Lower lobe of right lung (tissue), 2 donors: ENCODE data around the gene TRERF1. TPM values are rescaled to one million over a fixed set of nuclear protein-coding genes. Genes with fewer than 3 reads are reported as not detected.
A peak's percentile ranks its signal among the peaks of the same experiment; 100 is the strongest.

Experiments
- ATAC-seq, 2 donors: fragments of 200-7000 bp; cut with Tn5 transposase; one replicate each; pipeline ENCODE4 v1.9.1; 2020 to 2022; ENCODE audit warnings: mild to moderate bottlenecking in 2 of 2, moderate library complexity in 2 of 2
- DNase-seq: peaks from one replicate; pipeline ENCODE4 v3.0.0-alpha.2; 2020
- H3K27ac ChIP-seq: fragments of 200-600 bp; one replicate; pipeline ENCODE4 v1.8.0; 2022
- H3K27me3 ChIP-seq: fragments of 200-600 bp; one replicate; pipeline ENCODE4 v1.8.0; 2022; ENCODE audit warnings: low read depth
- H3K36me3 ChIP-seq: fragments of 200-600 bp; one replicate; pipeline ENCODE4 v1.8.0; 2022; ENCODE audit warnings: mild to moderate bottlenecking
- H3K4me1 ChIP-seq: fragments of 200-600 bp; one replicate; pipeline ENCODE4 v1.8.0; 2022
- H3K4me3 ChIP-seq: fragments of 200-600 bp; one replicate; pipeline ENCODE4 v1.8.0; 2022; ENCODE audit warnings: mild to moderate bottlenecking
- H3K9me3 ChIP-seq: fragments of 200-600 bp; one replicate; pipeline ENCODE4 v1.8.0; 2022
- intact Hi-C: fragments of 100-400 bp; cut with DNase I; formaldehyde crosslinking; loops from one replicate; pipeline ENCODE4 v1.11.0; 2022
- total RNA-seq: library from RNA; stranded (reverse); fragmentation: NEBNext Ultra II Directional; extraction: Animal tissue kit (Norgen Biotek cat#: 25700); gene quantifications from one replicate; pipeline ENCODE4 v1.2.1, GENCODE V29; 2021
- TF ChIP-seq, protein P1 (sequence below): fragments of 200-600 bp; IDR thresholded peaks from one replicate; pipeline ENCODE4 v1.8.0; 2022; ENCODE audit warnings: antibody characterized with exemption, mild to moderate bottlenecking
- donor health status: DM: no; HTN: yes; CAD: no; lungs with severe emphysema.

TRERF1 gene
- total RNA-seq, 1 donor from 2014 or later, result 5.6 TPM

- H3K27ac ChIP-seq, result peak overlapping the region; percentile 59
- intact Hi-C loops, result no loop called here
- ATAC-seq, result no peak
Measured at GRCh38 chr6:42441697-42442081, 10.0 kb downstream of the TRERF1 start.

DNA sequence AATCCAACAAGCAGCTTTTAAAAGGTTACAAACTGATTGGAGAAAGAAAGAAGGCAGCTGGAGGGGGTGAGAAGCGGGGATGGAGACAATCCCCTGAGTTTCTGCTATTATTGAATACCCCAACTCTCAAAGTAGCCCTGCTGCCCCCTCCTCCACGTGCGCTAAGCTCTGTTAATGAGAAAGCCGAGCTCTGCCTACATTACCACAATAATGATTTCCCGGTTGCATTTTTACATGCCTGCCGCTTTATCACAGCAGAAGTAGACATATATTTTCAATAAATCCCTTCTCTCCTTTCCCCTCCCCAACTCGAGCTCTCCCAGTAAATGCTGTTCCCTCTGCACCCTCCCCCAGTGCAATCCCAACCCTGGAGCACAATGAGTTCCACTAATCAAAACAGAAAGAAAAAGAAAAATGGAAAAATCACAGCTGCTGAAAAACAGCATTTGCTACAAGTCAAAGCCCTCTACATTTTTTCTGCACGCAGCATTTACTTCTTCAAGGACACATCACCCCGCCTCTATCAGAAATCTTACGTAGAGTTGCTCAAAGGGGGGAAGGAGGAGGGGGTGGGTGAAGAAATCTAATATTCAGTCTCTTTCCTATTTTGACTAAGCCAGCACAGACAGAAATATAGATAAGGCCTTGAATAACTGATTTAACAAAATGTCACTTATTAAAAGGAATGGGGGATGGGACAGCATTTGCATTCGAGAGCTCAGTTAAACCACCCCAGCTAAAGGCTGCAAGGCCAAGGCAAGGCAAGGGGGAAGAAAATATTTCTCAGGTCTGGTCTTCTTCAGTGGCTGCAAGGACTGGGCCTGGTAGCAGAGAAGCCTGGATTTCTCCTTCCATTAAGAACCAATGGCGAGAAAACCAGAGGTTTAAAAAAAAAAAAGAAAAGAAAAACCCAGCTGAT, 10.7 kb downstream of the TRERF1 start:
- no peaks in the 10 kb centered on the region for H3K36me3 ChIP-seq
- peak overlapping the region; percentile 59 for H3K27ac ChIP-seq
- H3K9me3 ChIP-seq, result no peaks in the 10 kb centered on the region
- intact Hi-C loops, result no loop called here
- no peaks in the 10 kb centered on the region for H3K27me3 ChIP-seq
- DNase-seq, result no peak
- ATAC-seq, result peak in 1 of 2 donors; percentile 25
- peak overlapping the region; percentile 12 for H3K4me3 ChIP-seq
- TF ChIP-seq, protein P1, sequence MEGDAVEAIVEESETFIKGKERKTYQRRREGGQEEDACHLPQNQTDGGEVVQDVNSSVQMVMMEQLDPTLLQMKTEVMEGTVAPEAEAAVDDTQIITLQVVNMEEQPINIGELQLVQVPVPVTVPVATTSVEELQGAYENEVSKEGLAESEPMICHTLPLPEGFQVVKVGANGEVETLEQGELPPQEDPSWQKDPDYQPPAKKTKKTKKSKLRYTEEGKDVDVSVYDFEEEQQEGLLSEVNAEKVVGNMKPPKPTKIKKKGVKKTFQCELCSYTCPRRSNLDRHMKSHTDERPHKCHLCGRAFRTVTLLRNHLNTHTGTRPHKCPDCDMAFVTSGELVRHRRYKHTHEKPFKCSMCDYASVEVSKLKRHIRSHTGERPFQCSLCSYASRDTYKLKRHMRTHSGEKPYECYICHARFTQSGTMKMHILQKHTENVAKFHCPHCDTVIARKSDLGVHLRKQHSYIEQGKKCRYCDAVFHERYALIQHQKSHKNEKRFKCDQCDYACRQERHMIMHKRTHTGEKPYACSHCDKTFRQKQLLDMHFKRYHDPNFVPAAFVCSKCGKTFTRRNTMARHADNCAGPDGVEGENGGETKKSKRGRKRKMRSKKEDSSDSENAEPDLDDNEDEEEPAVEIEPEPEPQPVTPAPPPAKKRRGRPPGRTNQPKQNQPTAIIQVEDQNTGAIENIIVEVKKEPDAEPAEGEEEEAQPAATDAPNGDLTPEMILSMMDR, result no peak
- peaks cover 19% of the 10 kb centered on the region for H3K4me1 ChIP-seq

More at GRCh38 chr6:42441697-42442081, 10.0 kb downstream of the TRERF1 start:
- Histone ChIP-seq H3K27me3 (no peaks in the 10 kb centered on the region), H3K9me3 (no peaks in the 10 kb centered on the region), H3K4me3 (no peak overlapping the region), H3K36me3 (no peaks in the 10 kb centered on the region), H3K4me1 (peaks cover 19% of the 10 kb centered on the region)
- no peak for DNase-seq
- TF ChIP-seq, protein P1, result no peak

- DNase-seq (no peak), ATAC-seq (no peak)
- Histone ChIP-seq H3K27me3 (no peaks in the 10 kb centered on the region), H3K9me3 (no peaks in the 10 kb centered on the region), H3K4me1 (peaks cover 19% of the 10 kb centered on the region), H3K36me3 (no peaks in the 10 kb centered on the region), H3K27ac (no peak overlapping the region), H3K4me3 (no peak overlapping the region)
- intact Hi-C loops, result no loop called here
- TF ChIP-seq, protein P1, result no peak
Measured at GRCh38 chr6:42440027-42440426, 11.7 kb downstream of the TRERF1 start.

- DNase-seq (no peak), ATAC-seq (no peak)
- H3K27me3 ChIP-seq, result no peaks in the 10 kb centered on the region
- TF ChIP-seq, protein P1, result no peak
- peaks cover 13% of the 10 kb centered on the region for H3K9me3 ChIP-seq
- no peak overlapping the region for H3K4me3 ChIP-seq
- peaks cover 18% of the 10 kb centered on the region for H3K4me1 ChIP-seq
- H3K36me3 ChIP-seq, result no peaks in the 10 kb centered on the region
- H3K27ac ChIP-seq, result no peak overlapping the region
- intact Hi-C loops, result no loop called here
Measured at GRCh38 chr6:42436825-42437224, 14.9 kb downstream of the TRERF1 start.

- no peak overlapping the region for H3K4me3 ChIP-seq
- no peak overlapping the region for H3K27ac ChIP-seq
- ATAC-seq (no peak), DNase-seq (no peak)
- TF ChIP-seq, protein P1, result no peak
- H3K4me1 ChIP-seq, result peaks cover 6% of the 10 kb centered on the region
- no peaks in the 10 kb centered on the region for H3K27me3 ChIP-seq
- intact Hi-C loops, result no loop called here
- no peaks in the 10 kb centered on the region for H3K36me3 ChIP-seq
- peaks cover 13% of the 10 kb centered on the region for H3K9me3 ChIP-seq
Measured at GRCh38 chr6:42434237-42434636, 17.5 kb downstream of the TRERF1 start.
